Hematopoietic multipotent progenitor cell (in vitro differentiated cells): ENCODE measurements around the gene IPCEF1. TPM values are rescaled to one million over a fixed set of nuclear protein-coding genes. Genes with fewer than 3 reads are reported as not detected.
"Not testable (repeated sequence)": the region's sequence is repeated elsewhere in the genome, so short reads cannot be mapped to it uniquely, and the experiment has no call there.

Experiments used
- DNase-seq, 3 donors: peaks; one replicate each; pipeline ENCODE4 v3.0.0-alpha.2; 2011 to 2015; ENCODE audit warnings: low read depth in 2 of 3, low spot score in 2 of 3
- total RNA-seq: library from RNA; depleted of rRNA; stranded (reverse); fragments of >200 nt; gene quantifications from one replicate; pipeline ENCODE4 v1.2.3, GENCODE V29; 2012

Gene IPCEF1
- total RNA-seq, 1 donor: 0.27 TPM

GRCh38 chr6:154172393-154172792 is 184.2 kb downstream of the IPCEF1 start:
- not testable (repeated sequence) for DNase-seq

- DNase-seq: no peak
Measured at GRCh38 chr6:154170106-154170505, 186.5 kb downstream of the IPCEF1 start.

- DNase-seq: peak in 1 of 3 donors; percentile 69
Measured at GRCh38 chr6:154169193-154169847, 187.3 kb downstream of the IPCEF1 start.

GRCh38 chr6:154167126-154167525 is 189.5 kb downstream of the IPCEF1 start:
- DNase-seq: no peak

GRCh38 chr6:154166140-154166539 is 190.5 kb downstream of the IPCEF1 start:
- DNase-seq: no peak

- DNase-seq: no peak
Measured at GRCh38 chr6:154165478-154165877, 191.1 kb downstream of the IPCEF1 start.

- no peak for DNase-seq
Measured at GRCh38 chr6:154164397-154164796, 192.2 kb downstream of the IPCEF1 start.

- DNase-seq: no peak
Measured at GRCh38 chr6:154161689-154162088, 194.9 kb downstream of the IPCEF1 start.

- no peak for DNase-seq
Measured at GRCh38 chr6:154159126-154159525, 197.5 kb downstream of the IPCEF1 start.

- no peak for DNase-seq
Measured at GRCh38 chr6:154157706-154158105, 198.9 kb downstream of the IPCEF1 start.

GRCh38 chr6:154157082-154157481 is 199.5 kb downstream of the IPCEF1 start:
- peak in 2 of 3 donors; percentile 29 to 64 for DNase-seq

- peak; percentile 37 to 71 (median 53) for DNase-seq
Measured at GRCh38 chr6:154156135-154156896, 200.3 kb downstream of the IPCEF1 start.

GRCh38 chr6:154154389-154154967 is 202.1 kb downstream of the IPCEF1 start:
- DNase-seq: peak; percentile 53 to 83 (median 61)

- no peak for DNase-seq
Measured at GRCh38 chr6:154143753-154144152, 212.8 kb downstream of the IPCEF1 start.

- DNase-seq: no peak
Measured at GRCh38 chr6:154140743-154141142, 215.9 kb downstream of the IPCEF1 start.

GRCh38 chr6:154139892-154140291 is 216.7 kb downstream of the IPCEF1 start:
- peak in 1 of 3 donors; percentile 39 for DNase-seq

GRCh38 chr6:154138793-154139192 is 217.8 kb downstream of the IPCEF1 start:
- DNase-seq: no peak

GRCh38 chr6:154134471-154135147 is 222.0 kb downstream of the IPCEF1 start:
- DNase-seq: no peak

GRCh38 chr6:154127657-154128056 is 228.9 kb downstream of the IPCEF1 start:
- DNase-seq: no peak

GRCh38 chr6:154125421-154125820 is 231.2 kb downstream of the IPCEF1 start:
- DNase-seq: peak in 1 of 3 donors; percentile 6
